Superior temporal gyrus (tissue), 1 donor: ENCODE measurements around the gene WDR89.
"Not testable (repeated sequence)": the region's sequence is repeated elsewhere in the genome, so short reads cannot be mapped to it uniquely, and the experiment has no call there.

Experiments used
- DNase-seq: peaks from one replicate; pipeline ENCODE4 v3.0.0-alpha.2; 2016; ENCODE audit errors: extremely low spot score

Gene WDR89

DNA sequence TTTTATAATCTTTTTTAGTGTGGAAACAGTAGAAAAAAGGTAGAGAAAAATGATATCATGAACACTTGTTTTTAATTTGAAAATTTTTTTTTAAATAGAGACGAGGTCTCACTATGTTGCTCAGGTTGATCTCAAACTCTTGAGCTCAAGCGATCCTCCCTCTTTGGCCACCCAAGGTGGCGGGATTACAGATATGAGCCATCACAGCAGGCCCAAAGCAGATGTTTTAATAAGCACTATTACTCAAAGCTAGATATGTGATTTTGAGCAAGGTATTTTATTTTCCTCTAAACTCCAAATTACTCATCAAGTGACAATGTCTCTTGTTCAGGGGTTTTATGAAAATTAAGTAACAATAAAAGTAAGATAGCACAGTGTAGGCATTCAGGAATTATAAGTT is 10.7 kb upstream of the WDR89 start:
- no peak for DNase-seq

DNA sequence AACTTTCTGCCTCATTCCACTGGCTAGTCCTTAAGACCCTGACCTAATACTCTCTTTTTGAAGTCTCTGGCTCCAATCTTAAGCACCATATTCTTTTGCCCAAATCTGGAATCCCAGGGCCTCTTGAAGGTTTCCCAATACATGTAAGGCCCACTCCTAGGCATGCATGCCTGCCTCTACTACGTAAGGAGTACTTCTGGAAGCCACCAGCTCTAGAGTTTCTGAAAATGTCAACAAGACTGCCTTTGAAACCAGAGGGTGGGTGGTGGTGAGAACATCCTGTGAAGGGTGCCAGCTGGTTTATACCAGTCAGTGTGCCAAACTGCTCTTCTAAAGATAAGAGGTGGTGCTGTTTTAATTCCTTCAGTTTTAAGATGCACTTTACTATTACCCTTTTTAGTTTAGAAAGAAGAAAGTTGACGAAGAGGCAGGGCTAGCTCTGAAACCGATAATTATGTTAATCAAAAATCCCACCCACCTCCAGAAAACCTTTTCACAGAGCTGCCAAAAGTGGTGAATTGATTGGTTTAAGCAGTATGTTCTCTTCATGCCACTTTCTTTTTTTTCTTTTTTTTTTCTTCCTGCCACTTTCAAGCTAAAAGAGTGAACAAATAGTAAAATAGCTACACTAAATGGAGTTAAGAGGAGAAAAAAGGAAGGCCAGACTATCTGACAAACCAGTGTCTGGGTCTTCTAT is 8.7 kb upstream of the WDR89 start:
- peak; percentile 63 for DNase-seq

DNA sequence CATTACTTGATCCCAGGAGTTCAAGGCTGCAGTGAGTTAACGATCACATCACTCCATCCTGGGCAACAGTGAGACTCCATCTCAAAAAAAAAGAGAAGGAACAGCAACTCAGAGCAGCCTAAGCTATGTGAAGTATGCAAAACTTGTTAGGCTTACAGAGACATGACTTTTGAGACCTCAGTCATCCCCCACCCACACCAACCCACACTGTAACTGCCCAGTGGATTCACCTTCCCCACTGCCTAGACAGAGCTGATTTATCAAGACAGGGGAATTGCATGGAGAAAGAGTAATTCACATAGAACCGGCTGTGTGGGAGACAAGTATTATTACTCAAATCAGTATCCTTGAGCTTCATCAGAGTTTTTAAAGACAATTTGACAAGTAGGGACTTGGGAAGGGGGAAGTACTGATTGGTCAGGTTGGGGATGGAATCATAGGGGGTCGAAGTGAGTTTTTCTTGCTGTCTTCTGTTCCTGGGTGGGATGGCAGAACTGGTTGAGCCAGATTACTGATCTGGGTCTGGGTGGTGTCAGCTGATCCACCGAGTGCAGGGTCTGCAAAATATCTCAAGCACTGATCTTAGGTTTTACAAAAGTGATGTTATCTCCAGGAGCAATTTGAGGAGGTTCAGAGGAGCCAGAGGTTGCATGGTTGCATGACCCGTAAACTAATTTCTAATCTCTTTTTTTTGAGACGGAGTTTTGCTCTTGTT is 6.2 kb upstream of the WDR89 start:
- DNase-seq: no peak

DNA sequence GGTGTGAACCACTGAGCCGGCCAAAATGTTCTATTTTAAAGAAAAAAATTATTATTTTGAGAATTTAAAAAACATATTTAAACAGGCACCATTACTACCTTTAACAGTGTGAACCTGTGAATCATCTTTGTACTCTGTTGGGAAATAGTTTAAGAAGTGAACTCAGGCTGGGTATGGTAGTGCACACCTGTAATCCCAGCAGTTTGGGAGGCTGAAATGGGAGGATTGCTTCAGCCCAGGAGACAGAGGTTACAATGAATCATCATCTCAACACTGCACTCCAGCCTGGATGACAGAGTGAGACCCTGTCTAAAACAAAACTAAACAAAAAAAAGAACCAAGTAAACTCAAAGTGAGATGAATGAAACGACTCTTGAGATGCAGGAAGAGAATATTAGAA is 3.1 kb upstream of the WDR89 start:
- DNase-seq: no peak

DNA sequence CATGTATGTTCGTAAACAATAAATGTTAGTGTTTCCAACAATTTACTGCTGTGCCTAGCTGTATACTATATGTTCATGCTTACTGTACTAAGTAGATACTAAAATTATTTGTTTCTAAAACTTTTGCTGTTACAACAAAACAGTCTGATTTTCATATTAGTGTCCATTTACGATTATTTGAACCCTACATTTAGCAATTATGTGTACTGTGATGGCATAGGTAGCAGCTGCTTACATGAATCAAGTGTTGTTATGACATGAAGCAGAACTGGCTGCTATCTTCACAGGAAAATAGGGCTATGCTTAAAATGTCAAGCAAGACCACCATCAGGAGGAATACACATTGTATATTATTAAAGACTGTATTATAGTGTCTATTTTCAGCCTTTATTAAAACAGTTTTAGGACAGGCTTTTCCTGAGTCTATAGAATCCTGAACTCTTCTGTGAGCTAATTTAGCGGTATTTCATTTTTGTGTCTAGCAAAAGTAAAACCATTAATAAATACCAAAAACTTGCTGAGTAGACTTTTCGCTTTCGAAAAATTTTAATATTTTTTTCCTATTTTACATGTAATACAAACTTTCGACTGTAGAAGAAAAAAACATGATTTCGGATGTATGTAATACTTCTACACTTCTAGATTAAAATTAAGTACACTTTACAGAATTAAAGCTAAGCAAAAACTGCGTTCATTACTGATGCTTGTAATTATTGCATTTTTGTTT is 1.1 kb upstream of the WDR89 start:
- no peak for DNase-seq

GRCh38 chr14:63642229-63642611 is 549 bp upstream of the WDR89 start:
- peak; percentile 100 for DNase-seq

GRCh38 chr14:63638493-63638892 is 3.2 kb downstream of the WDR89 start:
- no peak for DNase-seq

GRCh38 chr14:63636094-63636635 is 5.5 kb downstream of the WDR89 start:
- not testable (repeated sequence) for DNase-seq

GRCh38 chr14:63633801-63634200 is 7.9 kb downstream of the WDR89 start:
- DNase-seq: no peak

DNA sequence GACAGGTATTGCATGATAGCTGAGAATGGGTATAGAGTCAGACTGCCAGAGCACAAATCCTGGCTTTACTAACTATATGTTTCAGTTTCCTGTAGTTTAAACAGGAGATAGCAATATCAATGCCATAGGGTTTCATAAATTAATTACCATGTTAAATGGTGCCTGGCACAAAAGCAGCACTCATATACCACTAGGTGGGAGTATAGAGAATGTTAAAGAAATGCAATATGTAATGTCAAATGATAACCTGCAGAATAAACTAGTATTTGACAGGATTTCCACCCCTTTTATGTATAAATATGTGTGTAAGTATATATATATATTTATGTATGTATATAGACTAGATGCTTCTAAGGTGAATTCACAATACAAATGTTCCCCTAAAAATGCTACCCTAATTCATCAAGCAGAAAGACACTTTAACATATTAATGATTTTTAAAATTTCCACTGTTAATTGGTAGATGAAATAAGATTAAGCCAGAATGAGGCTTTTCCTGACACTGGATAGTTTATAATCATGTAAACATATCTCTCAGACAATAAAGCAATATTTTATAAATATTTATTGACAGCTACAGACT is 8.6 kb downstream of the WDR89 start:
- DNase-seq: peak; percentile 41

DNA sequence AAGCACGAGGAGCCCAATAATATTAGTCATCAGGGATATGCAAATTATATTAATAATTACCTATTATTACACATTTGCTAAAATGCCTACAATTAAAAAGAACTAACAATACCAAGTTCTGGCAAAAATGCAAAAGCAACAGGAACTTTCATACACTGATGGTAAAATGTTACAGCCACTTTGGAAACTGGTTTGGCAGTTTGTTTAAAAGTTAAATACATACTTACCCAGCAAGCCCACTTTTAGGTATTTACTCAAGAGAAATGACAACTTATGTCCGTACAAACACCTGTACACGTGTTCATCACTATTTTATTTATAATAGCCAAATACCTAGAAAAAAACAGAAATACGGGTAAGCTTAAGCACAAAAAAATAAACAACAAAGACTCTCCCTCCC is 17.0 kb downstream of the WDR89 start:
- no peak for DNase-seq

- no peak for DNase-seq
These were observed 17.5 kb downstream of the WDR89 start for GRCh38 chr14:63624203-63624602.

GRCh38 chr14:63621975-63622374 is 19.7 kb downstream of the WDR89 start:
- DNase-seq: not testable (repeated sequence)

- DNase-seq: no peak
These were observed 25.7 kb downstream of the WDR89 start for GRCh38 chr14:63616015-63616414.

GRCh38 chr14:63614679-63615363 is 26.9 kb downstream of the WDR89 start:
- peak; percentile 47 for DNase-seq

DNA sequence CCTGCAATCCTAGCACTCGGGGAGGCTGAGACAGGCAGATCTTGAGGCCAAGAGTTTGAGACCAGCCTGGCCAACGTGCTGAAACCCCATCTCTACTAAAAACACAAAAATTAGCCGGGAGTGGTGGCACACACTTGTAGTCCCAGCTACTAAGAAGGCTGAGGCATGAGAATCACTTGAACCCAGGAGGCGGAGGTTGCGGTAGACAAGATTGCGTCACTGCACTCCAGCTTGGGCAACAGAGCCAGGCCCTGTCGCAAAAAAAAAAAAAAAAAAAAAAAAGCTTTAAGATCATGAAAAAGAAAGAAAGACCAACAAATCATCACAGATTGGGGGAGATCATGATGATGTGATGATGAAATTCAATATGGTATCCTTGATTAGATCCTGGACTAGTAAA is 30.6 kb downstream of the WDR89 start:
- no peak for DNase-seq

DNA sequence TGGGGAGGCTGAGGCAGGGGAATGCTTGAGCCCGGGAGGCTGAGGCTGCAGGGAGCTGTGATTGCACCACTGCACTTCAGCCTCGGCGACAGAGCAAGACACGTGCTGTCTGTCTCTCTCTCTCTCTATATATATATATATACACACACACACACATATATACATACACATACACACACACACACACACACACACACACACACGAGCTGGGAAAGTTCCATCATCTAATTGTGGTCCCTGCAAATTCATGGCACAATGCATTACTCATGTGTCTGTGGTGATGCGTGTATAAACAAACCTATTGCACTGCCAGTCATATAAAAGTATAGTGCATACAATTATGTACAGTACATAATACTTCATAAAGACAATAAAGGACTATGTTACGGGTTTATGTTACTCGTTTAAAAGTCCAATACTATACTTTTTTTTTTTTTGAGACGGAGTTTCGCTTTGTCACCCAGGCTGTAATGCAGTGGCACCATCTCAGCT is 36.6 kb downstream of the WDR89 start:
- no peak for DNase-seq

DNA sequence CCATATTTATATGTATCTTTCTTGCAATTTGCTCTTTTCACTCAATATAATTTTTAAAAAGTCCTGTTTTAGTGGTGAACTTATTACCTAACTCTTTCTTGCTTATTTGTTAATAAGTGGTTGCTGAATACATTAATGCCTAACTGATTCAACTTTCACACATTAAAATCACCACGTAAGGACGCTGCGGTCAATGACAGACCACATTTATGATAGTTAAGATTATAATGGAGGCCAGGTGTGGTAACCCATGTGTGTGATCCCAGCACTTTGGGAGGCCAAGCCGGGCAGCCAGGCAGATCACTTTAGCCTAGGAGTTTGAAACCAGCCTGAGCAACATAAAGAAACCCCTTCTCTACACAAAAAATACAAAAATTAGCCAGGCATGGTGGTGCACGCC is 37.0 kb downstream of the WDR89 start:
- no peak for DNase-seq

DNA sequence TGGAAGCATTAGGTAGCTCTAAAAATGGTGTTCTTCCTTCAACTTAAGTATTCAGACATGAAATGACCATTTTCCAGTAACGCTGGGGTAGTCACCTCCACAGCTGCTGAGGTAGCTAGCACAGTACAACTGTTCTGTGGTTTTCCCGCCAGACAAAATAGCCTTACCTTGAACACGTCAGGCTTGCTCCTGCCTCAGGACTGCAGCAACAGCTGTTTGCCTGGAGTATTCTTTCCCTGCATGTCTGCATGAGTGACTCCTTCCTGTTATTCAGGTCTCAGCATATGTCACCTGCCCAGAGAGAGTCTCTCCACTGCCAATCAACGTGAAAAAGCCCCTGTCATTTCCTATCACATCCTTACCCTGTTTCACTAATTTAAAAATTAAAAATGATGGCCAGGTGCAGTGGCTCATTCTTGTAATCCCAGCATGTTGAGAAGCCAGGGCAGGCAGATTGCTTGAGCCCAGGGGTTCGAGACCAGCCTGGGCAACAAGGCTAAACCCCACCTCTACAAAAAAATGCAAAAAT is 37.9 kb downstream of the WDR89 start:
- DNase-seq: no peak

- DNase-seq: peak; percentile 86
These were observed 42.9 kb downstream of the WDR89 start for GRCh38 chr14:63598807-63599206.

- DNase-seq: no peak
These were observed 44.5 kb downstream of the WDR89 start for GRCh38 chr14:63596998-63597658.
